ENCODE measurements around the gene SPIRE1.

GRCh38 chr18:12455496-12455895 lies 202.4 kb downstream of the SPIRE1 start:
- TF ChIP-seq CTCF (IDR thresholded peaks at IDR 0.05; ENCODE audit: borderline replicate concordance, extremely low read depth, low read length, poor library complexity, severe bottlenecking) (no peak), EZH2 (IDR thresholded peaks at IDR 0.05; ENCODE audit: borderline replicate concordance, low read depth, low read length, severe bottlenecking) (no peak)
